SJSA1 (cell line): Measurements from ENCODE around the gene ASXL1. TPM values are rescaled to one million over a fixed set of nuclear protein-coding genes. Genes with fewer than 3 reads are reported as not detected.

Experiments
- DNase-seq, 2 experiments: peaks; one replicate each; pipeline ENCODE4 v3.0.0-alpha.2; 2015 to 2020; ENCODE audit warnings: low spot score in 2 of 2, low read depth in 1 of 2
- H3K27ac ChIP-seq: fragments of 250-450 bp; sonication (Bioruptor Pico); 2 replicates; pipeline ENCODE4 v1.5.1; 2020; ENCODE audit warnings: mild to moderate bottlenecking, moderate library complexity
- H3K27me3 ChIP-seq: fragments of 250-450 bp; sonication (Bioruptor Pico); replicated peaks from 2 replicates; pipeline ENCODE4 v1.5.1; 2020; ENCODE audit warnings: mild to moderate bottlenecking, moderate library complexity
- H3K36me3 ChIP-seq: fragments of 250-450 bp; sonication (Bioruptor Pico); 2 replicates; pipeline ENCODE4 v1.5.1; 2020; ENCODE audit warnings: mild to moderate bottlenecking
- H3K4me1 ChIP-seq: fragments of 250-450 bp; sonication (Bioruptor Pico); replicated peaks from 2 replicates; pipeline ENCODE4 v1.6.1; 2021; ENCODE audit warnings: mild to moderate bottlenecking
- H3K4me3 ChIP-seq: fragments of 250-450 bp; sonication (Bioruptor Pico); 2 replicates; pipeline ENCODE4 v1.5.1; 2020; ENCODE audit warnings: mild to moderate bottlenecking
- H3K9me3 ChIP-seq: fragments of 250-450 bp; sonication (Bioruptor Pico); replicated peaks from 2 replicates; pipeline ENCODE4 v1.5.1; 2020; ENCODE audit warnings: mild to moderate bottlenecking
- total RNA-seq: library from RNA; depleted of rRNA; stranded (reverse); fragments of >200 nt; shearing (Covaris generic); gene quantifications from 2 replicates; pipeline ENCODE4 v1.2.3, GENCODE V29; 2014

ASXL1 gene
- total RNA-seq, 1 experiment from 2014 or later = 35.2 TPM

DNA sequence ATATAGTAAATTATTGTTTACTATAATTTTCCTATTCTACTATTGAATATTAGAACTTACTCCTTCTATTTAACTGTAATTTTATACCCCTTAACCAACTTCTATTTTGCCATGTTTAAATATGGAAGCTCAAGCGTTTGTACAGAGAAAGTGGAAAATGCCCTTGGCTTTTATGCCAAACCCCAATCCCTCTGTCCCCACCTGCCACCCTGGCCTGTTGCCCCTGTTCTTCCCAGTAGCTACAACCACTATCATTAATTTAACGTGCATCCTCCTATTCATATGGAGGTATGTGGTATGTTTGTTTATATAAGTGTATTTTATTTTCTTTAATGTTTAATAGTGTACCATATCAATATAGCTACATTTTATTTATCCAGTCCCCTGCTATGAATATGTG, 58.1 kb downstream of the ASXL1 start:
- H3K27me3 ChIP-seq = no peaks in the 10 kb centered on the region

DNA sequence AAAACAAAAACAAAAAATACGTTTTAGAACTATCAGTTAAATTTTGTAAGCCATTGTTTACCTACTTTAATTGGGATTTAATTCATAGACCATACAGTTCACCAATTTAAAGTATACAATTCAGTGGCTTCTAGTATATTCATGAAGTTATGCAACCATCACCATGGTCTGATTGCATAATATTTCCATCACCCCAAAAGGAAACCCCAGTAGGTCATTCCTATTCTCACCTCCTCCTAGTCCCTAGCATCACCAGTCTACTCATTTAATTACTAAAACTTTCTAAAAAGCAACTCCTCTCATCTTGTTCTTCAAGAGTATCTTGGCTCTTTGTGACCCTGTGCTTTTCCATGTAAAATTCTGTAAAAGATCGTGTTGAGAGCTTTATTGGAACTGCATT, 60.2 kb downstream of the ASXL1 start:
- H3K4me1 ChIP-seq = peaks cover 14% of the 10 kb centered on the region
- no peak for DNase-seq

More for the DNA sequence above, 58.1 kb downstream of the ASXL1 start:
- Histone ChIP-seq H3K4me3 (no peak overlapping the region), H3K36me3 (0 out of 2 replicates have a peak, but pooled peaks cover 7% of the 10 kb centered on the region), H3K9me3 (no peaks in the 10 kb centered on the region), H3K4me1 (peaks cover 21% of the 10 kb centered on the region), H3K27ac (no peak overlapping the region)
- DNase-seq = no peak

DNA sequence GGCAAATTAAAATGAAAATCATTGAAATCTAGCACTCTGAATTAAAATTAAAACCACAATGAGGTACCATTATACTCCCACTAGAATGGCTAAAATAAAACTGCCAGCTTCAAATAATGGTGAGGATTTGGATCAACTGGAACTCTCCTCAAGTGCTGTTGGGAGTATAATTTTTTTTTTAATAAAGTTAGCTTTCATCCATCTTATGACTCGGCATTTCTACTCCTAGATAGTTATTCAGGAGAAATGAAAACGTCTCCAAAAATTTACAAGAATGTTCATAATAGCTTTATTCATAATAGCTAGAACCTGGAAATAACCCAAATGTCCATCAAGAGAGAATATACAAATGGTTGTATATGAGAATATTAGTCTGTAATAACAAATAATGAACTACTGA, 63.2 kb downstream of the ASXL1 start:
- 0 out of 2 replicates have a peak, but pooled peaks cover 3% of the 10 kb centered on the region for H3K36me3 ChIP-seq
- H3K27me3 ChIP-seq = 0 out of 2 replicates have a peak, but pooled peaks cover 2% of the 10 kb centered on the region
- no peak overlapping the region for H3K4me3 ChIP-seq
- H3K9me3 ChIP-seq = no peaks in the 10 kb centered on the region
- no peaks in the 10 kb centered on the region for H3K4me1 ChIP-seq
- no peak overlapping the region for H3K27ac ChIP-seq
- DNase-seq = no peak

More for the DNA sequence above, 60.2 kb downstream of the ASXL1 start:
- 0 out of 2 replicates have a peak, but pooled peaks cover 8% of the 10 kb centered on the region for H3K36me3 ChIP-seq
- H3K4me3 ChIP-seq = no peak overlapping the region
- 0 out of 2 replicates have a peak, but pooled peaks cover 2% of the 10 kb centered on the region for H3K27me3 ChIP-seq
- no peak overlapping the region for H3K27ac ChIP-seq
- no peaks in the 10 kb centered on the region for H3K9me3 ChIP-seq

DNA sequence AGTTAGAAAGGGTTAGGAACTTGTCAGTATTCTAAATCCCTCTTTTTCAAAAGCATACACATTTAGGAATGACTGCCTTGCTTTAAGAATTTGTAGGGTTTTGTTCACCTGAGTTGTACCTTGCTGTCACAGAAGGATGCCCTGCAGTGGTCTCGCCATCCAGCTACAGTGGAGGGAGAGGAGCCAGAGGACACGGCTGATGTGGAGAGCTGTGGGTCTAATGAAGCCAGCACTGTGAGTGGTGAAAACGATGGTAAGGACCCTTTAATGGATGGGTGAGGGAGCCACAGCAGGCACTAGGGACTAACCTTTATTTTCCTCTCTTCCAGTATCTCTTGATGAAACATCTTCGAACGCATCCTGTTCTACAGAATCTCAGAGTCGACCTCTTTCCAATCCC, 69.9 kb downstream of the ASXL1 start:
- Histone ChIP-seq H3K9me3 (no peaks in the 10 kb centered on the region), H3K4me1 (peaks cover 25% of the 10 kb centered on the region), H3K4me3 (no peak overlapping the region), H3K36me3 (peaks cover 53% of the 10 kb centered on the region), H3K27ac (no peak overlapping the region), H3K27me3 (no peaks in the 10 kb centered on the region)
- DNase-seq = peak in 1 of 2 experiments; percentile 30

DNA sequence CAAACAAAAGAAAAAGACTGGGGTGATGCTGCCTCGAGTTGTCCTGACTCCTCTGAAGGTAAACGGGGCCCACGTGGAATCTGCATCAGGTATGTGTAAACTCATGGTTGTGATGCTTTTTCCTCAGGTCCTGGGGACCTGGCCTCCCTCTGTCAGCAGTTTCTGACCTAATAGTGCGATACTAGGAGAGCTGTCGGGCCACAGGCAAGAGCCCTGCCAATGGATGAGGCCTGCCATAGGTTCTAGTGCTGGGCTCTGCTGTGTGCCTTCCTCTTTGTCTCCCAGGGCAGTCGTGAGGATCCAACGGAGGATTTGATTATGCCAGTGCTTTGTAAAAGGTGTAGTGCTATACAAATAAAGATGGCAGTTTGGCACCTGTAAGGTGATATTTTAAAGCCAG, 71.2 kb downstream of the ASXL1 start:
- Histone ChIP-seq H3K4me3 (no peak overlapping the region), H3K27ac (peak overlapping the region; percentile 47), H3K36me3 (peaks cover 67% of the 10 kb centered on the region), H3K27me3 (no peaks in the 10 kb centered on the region), H3K4me1 (peaks cover 25% of the 10 kb centered on the region), H3K9me3 (no peaks in the 10 kb centered on the region)
- peak in 1 of 2 experiments; percentile 35 for DNase-seq

DNA sequence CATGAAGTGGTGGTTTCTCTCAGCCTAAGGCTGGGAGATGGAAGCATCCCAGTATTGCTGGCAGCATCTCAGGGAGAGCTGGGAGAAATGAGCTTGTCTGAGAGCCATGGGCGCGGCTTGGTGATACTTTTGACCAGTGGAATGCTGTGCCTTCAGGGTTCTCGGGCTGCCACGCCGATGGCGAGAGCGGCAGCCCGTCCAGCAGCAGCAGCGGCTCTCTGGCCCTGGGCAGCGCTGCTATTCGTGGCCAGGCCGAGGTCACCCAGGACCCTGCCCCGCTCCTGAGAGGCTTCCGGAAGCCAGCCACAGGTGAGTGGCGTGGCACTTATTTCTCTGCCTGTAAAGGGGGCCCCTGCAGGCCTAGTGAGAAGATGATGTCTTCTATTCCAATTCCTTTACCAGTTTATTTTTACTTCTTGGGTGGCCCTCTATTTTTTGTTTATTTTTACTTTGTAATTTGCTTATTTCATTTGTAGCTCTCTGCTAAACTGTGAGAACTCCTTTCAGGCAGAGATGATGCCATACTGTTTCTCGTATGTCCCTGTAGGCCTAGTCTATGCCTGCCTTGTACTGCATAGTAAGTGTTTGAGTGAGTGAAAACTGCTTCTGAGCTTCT, 71.7 kb downstream of the ASXL1 start:
- no peaks in the 10 kb centered on the region for H3K27me3 ChIP-seq
- H3K36me3 ChIP-seq = peaks cover 72% of the 10 kb centered on the region

DNA sequence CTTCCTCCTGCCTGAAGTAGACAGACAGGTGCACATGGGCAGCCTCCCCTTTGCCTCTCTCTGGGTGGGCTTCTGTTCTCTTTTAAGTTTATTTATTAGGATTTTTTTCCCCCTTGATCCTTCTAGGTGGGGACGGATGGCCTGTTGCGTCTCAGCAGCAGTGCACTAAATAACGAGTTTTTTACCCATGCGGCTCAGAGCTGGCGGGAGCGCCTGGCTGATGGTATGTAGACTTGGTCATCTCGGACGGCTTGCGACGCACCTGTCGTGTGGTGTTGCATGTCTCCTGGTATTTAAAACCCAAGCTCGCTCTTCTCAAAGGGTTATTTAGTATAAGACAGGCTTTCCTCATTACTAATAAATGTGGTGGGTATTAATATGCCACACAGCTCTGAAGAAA, 73.3 kb downstream of the ASXL1 start:
- Histone ChIP-seq H3K27me3 (no peaks in the 10 kb centered on the region), H3K4me3 (no peak overlapping the region), H3K4me1 (peaks cover 25% of the 10 kb centered on the region), H3K9me3 (no peaks in the 10 kb centered on the region), H3K36me3 (peaks cover 88% of the 10 kb centered on the region), H3K27ac (no peak overlapping the region)
- DNase-seq = no peak

More for the DNA sequence above, 71.7 kb downstream of the ASXL1 start:
- peak overlapping the region; percentile 47 for H3K27ac ChIP-seq
- H3K9me3 ChIP-seq = no peaks in the 10 kb centered on the region
- peaks cover 25% of the 10 kb centered on the region for H3K4me1 ChIP-seq
- H3K4me3 ChIP-seq = no peak overlapping the region
- DNase-seq = peak; percentile 64 to 94

DNA sequence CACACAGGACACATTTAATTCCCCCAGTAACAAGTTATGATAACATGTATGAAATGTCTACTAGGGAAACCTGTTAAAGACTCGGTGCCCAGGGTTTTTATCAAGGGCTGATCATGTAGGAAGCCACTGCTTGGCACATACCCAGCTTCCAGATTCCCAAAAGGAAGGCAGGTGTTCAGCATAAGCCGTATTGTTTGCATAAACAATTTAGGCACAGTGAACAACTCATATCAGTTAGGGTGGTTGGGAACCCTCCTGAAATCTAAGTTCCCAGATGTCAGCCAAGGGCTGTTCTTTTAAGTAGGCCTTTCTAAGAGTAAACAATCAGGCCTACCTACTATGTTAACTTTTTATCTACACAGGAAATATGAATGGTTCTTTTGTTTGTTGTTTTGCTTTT, 74.1 kb downstream of the ASXL1 start:
- Histone ChIP-seq H3K4me1 (peaks cover 25% of the 10 kb centered on the region), H3K4me3 (no peak overlapping the region), H3K36me3 (peaks cover 91% of the 10 kb centered on the region), H3K9me3 (no peaks in the 10 kb centered on the region), H3K27me3 (no peaks in the 10 kb centered on the region), H3K27ac (no peak overlapping the region)
- no peak for DNase-seq

DNA sequence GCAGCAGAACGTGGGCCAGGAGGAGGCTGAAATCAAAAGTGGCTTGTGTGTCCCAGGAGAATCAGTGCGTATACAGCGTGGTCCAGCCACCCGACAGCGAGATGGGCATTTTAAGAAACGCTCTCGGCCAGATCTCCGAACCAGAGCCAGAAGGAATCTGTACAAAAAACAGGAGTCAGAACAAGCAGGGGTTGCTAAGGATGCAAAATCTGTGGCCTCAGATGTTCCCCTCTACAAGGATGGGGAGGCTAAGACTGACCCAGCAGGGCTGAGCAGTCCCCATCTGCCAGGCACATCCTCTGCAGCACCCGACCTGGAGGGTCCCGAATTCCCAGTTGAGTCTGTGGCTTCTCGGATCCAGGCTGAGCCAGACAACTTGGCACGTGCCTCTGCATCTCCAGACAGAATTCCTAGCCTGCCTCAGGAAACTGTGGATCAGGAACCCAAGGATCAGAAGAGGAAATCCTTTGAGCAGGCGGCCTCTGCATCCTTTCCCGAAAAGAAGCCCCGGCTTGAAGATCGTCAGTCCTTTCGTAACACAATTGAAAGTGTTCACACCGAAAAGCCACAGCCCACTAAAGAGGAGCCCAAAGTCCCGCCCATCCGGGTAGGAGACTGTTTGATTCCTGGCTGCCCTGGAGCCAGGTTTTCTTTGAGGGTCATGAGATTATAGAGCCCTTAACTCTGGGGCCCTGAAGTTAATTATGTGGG, 75.3 kb downstream of the ASXL1 start:
- Histone ChIP-seq H3K36me3 (peaks cover 94% of the 10 kb centered on the region), H3K9me3 (no peaks in the 10 kb centered on the region)

DNA sequence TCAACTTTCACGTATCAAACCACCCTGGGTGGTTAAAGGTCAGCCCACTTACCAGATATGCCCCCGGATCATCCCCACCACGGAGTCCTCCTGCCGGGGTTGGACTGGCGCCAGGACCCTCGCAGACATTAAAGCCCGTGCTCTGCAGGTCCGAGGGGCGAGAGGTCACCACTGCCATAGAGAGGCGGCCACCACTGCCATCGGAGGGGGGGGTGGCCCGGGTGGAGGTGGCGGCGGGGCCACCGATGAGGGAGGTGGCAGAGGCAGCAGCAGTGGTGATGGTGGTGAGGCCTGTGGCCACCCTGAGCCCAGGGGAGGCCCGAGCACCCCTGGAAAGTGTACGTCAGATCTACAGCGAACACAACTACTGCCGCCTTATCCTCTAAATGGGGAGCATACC, 76.3 kb downstream of the ASXL1 start:
- Histone ChIP-seq H3K4me3 (no peak overlapping the region), H3K4me1 (peaks cover 17% of the 10 kb centered on the region), H3K9me3 (no peaks in the 10 kb centered on the region), H3K27me3 (no peaks in the 10 kb centered on the region), H3K27ac (no peak overlapping the region), H3K36me3 (peaks cover 94% of the 10 kb centered on the region)
- DNase-seq = peak in 1 of 2 experiments; percentile 41

More for the DNA sequence above, 75.3 kb downstream of the ASXL1 start:
- Histone ChIP-seq H3K27ac (no peak overlapping the region), H3K27me3 (no peaks in the 10 kb centered on the region), H3K4me3 (no peak overlapping the region), H3K4me1 (peaks cover 25% of the 10 kb centered on the region)
- peak in 1 of 2 experiments; percentile 32 for DNase-seq

DNA sequence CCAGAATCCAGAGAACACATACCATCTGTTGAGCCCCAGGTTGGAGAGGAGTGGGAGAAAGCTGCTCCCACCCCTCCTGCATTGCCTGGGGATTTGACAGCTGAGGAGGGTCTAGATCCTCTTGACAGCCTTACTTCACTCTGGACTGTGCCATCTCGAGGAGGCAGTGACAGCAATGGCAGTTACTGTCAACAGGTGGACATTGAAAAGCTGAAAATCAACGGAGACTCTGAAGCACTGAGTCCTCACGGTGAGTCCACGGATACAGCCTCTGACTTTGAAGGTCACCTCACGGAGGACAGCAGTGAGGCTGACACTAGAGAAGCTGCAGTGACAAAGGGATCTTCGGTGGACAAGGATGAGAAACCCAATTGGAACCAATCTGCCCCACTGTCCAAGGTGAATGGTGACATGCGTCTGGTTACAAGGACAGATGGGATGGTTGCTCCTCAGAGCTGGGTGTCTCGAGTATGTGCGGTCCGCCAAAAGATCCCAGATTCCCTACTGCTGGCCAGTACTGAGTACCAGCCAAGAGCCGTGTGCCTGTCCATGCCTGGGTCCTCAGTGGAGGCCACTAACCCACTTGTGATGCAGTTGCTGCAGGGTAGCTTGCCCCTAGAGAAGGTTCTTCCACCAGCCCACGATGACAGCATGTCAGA, 77.4 kb downstream of the ASXL1 start:
- Histone ChIP-seq H3K36me3 (peaks cover 94% of the 10 kb centered on the region), H3K4me3 (no peak overlapping the region), H3K9me3 (no peaks in the 10 kb centered on the region), H3K4me1 (peaks cover 5% of the 10 kb centered on the region), H3K27me3 (no peaks in the 10 kb centered on the region), H3K27ac (no peak overlapping the region)
- DNase-seq = peak in 1 of 2 experiments; percentile 26

DNA sequence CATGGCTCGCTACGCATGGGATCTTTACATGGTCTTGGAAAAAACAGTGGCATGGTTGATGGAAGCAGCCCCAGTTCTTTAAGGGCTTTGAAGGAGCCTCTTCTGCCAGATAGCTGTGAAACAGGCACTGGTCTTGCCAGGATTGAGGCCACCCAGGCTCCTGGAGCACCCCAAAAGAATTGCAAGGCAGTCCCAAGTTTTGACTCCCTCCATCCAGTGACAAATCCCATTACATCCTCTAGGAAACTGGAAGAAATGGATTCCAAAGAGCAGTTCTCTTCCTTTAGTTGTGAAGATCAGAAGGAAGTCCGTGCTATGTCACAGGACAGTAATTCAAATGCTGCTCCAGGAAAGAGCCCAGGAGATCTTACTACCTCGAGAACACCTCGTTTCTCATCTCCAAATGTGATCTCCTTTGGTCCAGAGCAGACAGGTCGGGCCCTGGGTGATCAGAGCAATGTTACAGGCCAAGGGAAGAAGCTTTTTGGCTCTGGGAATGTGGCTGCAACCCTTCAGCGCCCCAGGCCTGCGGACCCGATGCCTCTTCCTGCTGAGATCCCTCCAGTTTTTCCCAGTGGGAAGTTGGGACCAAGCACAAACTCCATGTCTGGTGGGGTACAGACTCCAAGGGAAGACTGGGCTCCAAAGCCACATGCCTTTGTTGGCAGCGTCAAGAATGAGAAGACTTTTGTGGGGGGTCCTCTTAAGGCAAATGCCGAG, 78.2 kb downstream of the ASXL1 start:
- no peak overlapping the region for H3K27ac ChIP-seq
- no peaks in the 10 kb centered on the region for H3K27me3 ChIP-seq
- no peaks in the 10 kb centered on the region for H3K9me3 ChIP-seq
- no peak overlapping the region for H3K4me3 ChIP-seq
- peak in 1 of 2 experiments; percentile 34 for DNase-seq
- no peaks in the 10 kb centered on the region for H3K4me1 ChIP-seq
- peaks cover 89% of the 10 kb centered on the region for H3K36me3 ChIP-seq

DNA sequence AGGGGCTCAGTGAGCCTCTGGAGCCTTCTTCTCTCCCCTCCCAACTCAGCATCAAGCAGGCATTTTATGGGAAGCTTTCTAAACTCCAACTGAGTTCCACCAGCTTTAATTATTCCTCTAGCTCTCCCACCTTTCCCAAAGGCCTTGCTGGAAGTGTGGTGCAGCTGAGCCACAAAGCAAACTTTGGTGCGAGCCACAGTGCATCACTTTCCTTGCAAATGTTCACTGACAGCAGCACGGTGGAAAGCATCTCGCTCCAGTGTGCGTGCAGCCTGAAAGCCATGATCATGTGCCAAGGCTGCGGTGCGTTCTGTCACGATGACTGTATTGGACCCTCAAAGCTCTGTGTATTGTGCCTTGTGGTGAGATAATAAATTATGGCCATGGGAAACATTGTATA, 78.8 kb downstream of the ASXL1 start:
- DNase-seq = peak in 1 of 2 experiments; percentile 30
- no peaks in the 10 kb centered on the region for H3K27me3 ChIP-seq
- H3K4me3 ChIP-seq = no peak overlapping the region
- H3K36me3 ChIP-seq = peaks cover 82% of the 10 kb centered on the region
- H3K9me3 ChIP-seq = no peaks in the 10 kb centered on the region
- no peaks in the 10 kb centered on the region for H3K4me1 ChIP-seq
- no peak overlapping the region for H3K27ac ChIP-seq
